Measurements from ENCODE around the gene PCDHAC2.

Gene PCDHAC2

GRCh38 chr5:140988100-140988499 is 21.8 kb downstream of the PCDHAC2 start:
- no peak for DNase-seq

- DNase-seq, result no peak
These were observed 22.3 kb downstream of the PCDHAC2 start for GRCh38 chr5:140988608-140989007.

GRCh38 chr5:140989254-140990020 is 23.2 kb downstream of the PCDHAC2 start:
- DNase-seq, result no peak

- DNase-seq, result no peak
These were observed 26.6 kb downstream of the PCDHAC2 start for GRCh38 chr5:140992828-140993227.

GRCh38 chr5:140996060-140996459 is 29.8 kb downstream of the PCDHAC2 start:
- DNase-seq, result no peak

GRCh38 chr5:140998921-140999410 is 32.7 kb downstream of the PCDHAC2 start:
- no peak for DNase-seq

GRCh38 chr5:141001446-141001843 is 35.2 kb downstream of the PCDHAC2 start:
- DNase-seq, result peak; percentile 65 to 68

GRCh38 chr5:141001844-141002604 is 35.7 kb downstream of the PCDHAC2 start:
- peak; percentile 67 to 75 for DNase-seq

GRCh38 chr5:141002605-141002965 is 36.3 kb downstream of the PCDHAC2 start:
- no peak for DNase-seq

GRCh38 chr5:141003031-141003430 is 36.8 kb downstream of the PCDHAC2 start:
- no peak for DNase-seq

GRCh38 chr5:141003791-141004611 is 37.7 kb downstream of the PCDHAC2 start:
- peak in 1 of 2 experiments; percentile 63 for DNase-seq

- no peak for DNase-seq
These were observed 41.5 kb downstream of the PCDHAC2 start for GRCh38 chr5:141007791-141008190.

- DNase-seq, result no peak
These were observed 43.9 kb downstream of the PCDHAC2 start for GRCh38 chr5:141010047-141010793.

GRCh38 chr5:141017943-141018342 is 51.7 kb downstream of the PCDHAC2 start:
- no peak for DNase-seq
